Neuronal stem cell (in vitro differentiated cells): ENCODE results near the gene ITFG1.

Experiments used
- DNase-seq: peaks from one replicate; pipeline ENCODE4 v3.0.0-alpha.2; 2013; ENCODE audit warnings: low spot score
- H2AFZ ChIP-seq: one replicate; pipeline ENCODE4 v1.6.1; 2013; ENCODE audit warnings: mild to moderate bottlenecking, low read length, inconsistent platforms
- H2AK5ac ChIP-seq: 2 replicates; pipeline ENCODE4 v1.6.1; 2013; ENCODE audit warnings: low read depth, mild to moderate bottlenecking, inconsistent platforms, low read length, moderate library complexity, mixed read lengths
- H2BK120ac ChIP-seq: 2 replicates; pipeline ENCODE4 v1.6.1; 2013; ENCODE audit warnings: low read depth, mild to moderate bottlenecking, inconsistent platforms, low read length, moderate library complexity, mixed read lengths
- H2BK12ac ChIP-seq: one replicate; pipeline ENCODE4 v1.6.1; 2013; ENCODE audit warnings: low read length, inconsistent platforms
- H2BK15ac ChIP-seq: 2 replicates; pipeline ENCODE4 v1.6.1; 2013; ENCODE audit warnings: mild to moderate bottlenecking, low read length, inconsistent platforms, mixed read lengths
- H2BK5ac ChIP-seq: one replicate; pipeline ENCODE4 v1.6.1; 2013; ENCODE audit warnings: inconsistent platforms, mild to moderate bottlenecking, low read length, moderate library complexity
- H3K14ac ChIP-seq: one replicate; pipeline ENCODE4 v1.6.1; 2013; ENCODE audit warnings: low read length, inconsistent platforms
- H3K18ac ChIP-seq: 2 replicates; pipeline ENCODE4 v1.6.1; 2013; ENCODE audit warnings: low read length, inconsistent platforms
- H3K23ac ChIP-seq: 2 replicates; pipeline ENCODE4 v1.6.1; 2013; ENCODE audit warnings: low read depth, mild to moderate bottlenecking, mixed read lengths, low read length, inconsistent platforms; ENCODE audit not compliant: poor library complexity
- H3K27ac ChIP-seq: replicated peaks from 3 replicates; pipeline ENCODE4 v1.5.1; 2013; ENCODE audit warnings: low read length, inconsistent platforms
- H3K27me3 ChIP-seq, 3 experiments: 2 replicates each; pipeline ENCODE4 v1.6.1; 2013; ENCODE audit warnings: low read length in 3 of 3, mild to moderate bottlenecking in 2 of 3, inconsistent platforms in 1 of 3, low read depth in 1 of 3, mixed read lengths in 1 of 3, moderate library complexity in 1 of 3; ENCODE audit not compliant: control insufficient read depth in 3 of 3, insufficient read depth in 3 of 3
- H3K36me3 ChIP-seq, 2 donors: replicated peaks in 1 of 2; 2 replicates each; pipeline ENCODE4 v1.6.1; 2013; ENCODE audit warnings: low read length in 2 of 2; ENCODE audit not compliant: control insufficient read depth in 2 of 2, insufficient read depth in 2 of 2
- H3K4ac ChIP-seq: 2 replicates; pipeline ENCODE4 v1.6.1; 2013; ENCODE audit warnings: inconsistent platforms, mild to moderate bottlenecking, low read length, moderate library complexity
- H3K4me1 ChIP-seq, 2 donors: 1 replicate in 1 of 2; 2 replicates in 1 of 2; pipeline ENCODE4 v1.6.1; 2013; ENCODE audit warnings: low read length in 2 of 2, low read depth in 1 of 2; ENCODE audit not compliant: control insufficient read depth in 2 of 2, insufficient read depth in 1 of 2
- H3K4me2 ChIP-seq: one replicate; pipeline ENCODE4 v1.6.1; 2013; ENCODE audit warnings: mild to moderate bottlenecking, low read length, inconsistent platforms; ENCODE audit not compliant: insufficient read depth, poor library complexity, severe bottlenecking
- H3K4me3 ChIP-seq, 2 donors: 2 replicates each; pipeline ENCODE4 v1.5.1; 2013; ENCODE audit warnings: low read length in 2 of 2, mild to moderate bottlenecking in 2 of 2, inconsistent platforms in 1 of 2, moderate library complexity in 1 of 2
- H3K79me1 ChIP-seq: one replicate; pipeline ENCODE4 v1.6.1; 2013; ENCODE audit warnings: low read depth, mild to moderate bottlenecking, inconsistent platforms, low read length, moderate library complexity
- H3K9ac ChIP-seq: one replicate; pipeline ENCODE4 v1.6.1; 2013; ENCODE audit warnings: mild to moderate bottlenecking, low read depth, low read length, inconsistent platforms; ENCODE audit not compliant: poor library complexity
- H3K9me3 ChIP-seq, 2 donors: replicated peaks in 1 of 2; 2 replicates each; pipeline versions ENCODE3 to v1.6.1; 2013; ENCODE audit warnings: low read length in 2 of 2, mild to moderate bottlenecking in 2 of 2, inconsistent platforms in 1 of 2, low read depth in 1 of 2, mixed read lengths in 1 of 2, moderate library complexity in 1 of 2; ENCODE audit not compliant: control insufficient read depth in 2 of 2, insufficient read depth in 1 of 2
- H4K8ac ChIP-seq: one replicate; pipeline ENCODE4 v1.6.1; 2013; ENCODE audit warnings: low read depth, mild to moderate bottlenecking, inconsistent platforms, low read length, moderate library complexity
- H4K91ac ChIP-seq: one replicate; pipeline ENCODE4 v1.6.1; 2013; ENCODE audit warnings: low read length, low read depth, mild to moderate bottlenecking, inconsistent platforms; ENCODE audit not compliant: poor library complexity
- WGBS, 2 donors: extraction: QIAGEN DNeasy Blood & Tissue Kit; methylation state at CpG; one replicate each; pipeline ENCODE4 v1.1.7; 2013; ENCODE audit warnings: missing lambda C conversion rate in 2 of 2, mixed read lengths in 1 of 2; ENCODE audit not compliant: insufficient read length in 2 of 2, insufficient replicate concordance in 1 of 2; ENCODE audit errors: extremely low coverage in 2 of 2; 5-methylcytosine and 5-hydroxymethylcytosine counted together

Gene ITFG1

GRCh38 chr16:47304563-47304962 lies 156.3 kb downstream of the ITFG1 start:
- no peak overlapping the region for H3K4me3 ChIP-seq

GRCh38 chr16:47299587-47299986 lies 161.3 kb downstream of the ITFG1 start:
- Histone ChIP-seq H2BK15ac (no peak overlapping the region), H3K9me3 (no peaks in the 10 kb centered on the region), H3K4ac (no peak overlapping the region), H2BK12ac (no peak overlapping the region), H2AK5ac (no peak overlapping the region), H4K91ac (no peak overlapping the region), H2BK120ac (no peak overlapping the region), H3K27me3 (no peaks in the 10 kb centered on the region), H3K23ac (no peak overlapping the region), H3K9ac (no peak overlapping the region), H2BK5ac (no peak overlapping the region), H3K79me1 (no peaks in the 10 kb centered on the region), H3K4me2 (no peak overlapping the region), H3K4me1 (no peaks in the 10 kb centered on the region), H3K14ac (no peak overlapping the region), H3K27ac (no peak overlapping the region), H3K36me3 (peaks cover 0 to 8% of the 10 kb centered on the region in 2 donors), H4K8ac (no peak overlapping the region), H3K4me3 (no peak overlapping the region), H3K18ac (no peak overlapping the region), H2AFZ (no peak overlapping the region)
- DNase-seq, result no peak
- no CpG with 5 or more reads among the region's 6 CpGs for WGBS, 2 donors

More at GRCh38 chr16:47304563-47304962, 156.3 kb downstream of the ITFG1 start:
- WGBS, 2 donors, result no CpG with 5 or more reads among the region's 1 CpG
- Histone ChIP-seq H3K4ac (no peak overlapping the region), H3K79me1 (no peaks in the 10 kb centered on the region), H3K36me3 (no peaks in the 10 kb centered on the region), H3K9me3 (no peaks in the 10 kb centered on the region), H3K23ac (no peak overlapping the region), H2AK5ac (no peak overlapping the region), H3K18ac (no peak overlapping the region), H4K91ac (no peak overlapping the region), H3K4me1 (no peaks in the 10 kb centered on the region), H3K4me2 (no peak overlapping the region), H2BK15ac (no peak overlapping the region), H2BK120ac (no peak overlapping the region), H3K27me3 (no peaks in the 10 kb centered on the region), H2AFZ (no peak overlapping the region), H2BK5ac (no peak overlapping the region), H2BK12ac (no peak overlapping the region), H4K8ac (no peak overlapping the region), H3K27ac (no peak overlapping the region), H3K14ac (no peak overlapping the region), H3K9ac (no peak overlapping the region)
- DNase-seq, result no peak

- Histone ChIP-seq H4K8ac (no peak overlapping the region), H3K14ac (no peak overlapping the region), H3K36me3 (peaks cover 0 to 5% of the 10 kb centered on the region in 2 donors), H4K91ac (no peak overlapping the region), H2BK120ac (no peak overlapping the region), H3K4me1 (no peaks in the 10 kb centered on the region), H3K4ac (no peak overlapping the region), H3K4me2 (no peak overlapping the region), H3K9me3 (peaks cover 0 to 18% of the 10 kb centered on the region in 2 donors), H2AK5ac (no peak overlapping the region), H3K23ac (no peak overlapping the region), H3K79me1 (no peaks in the 10 kb centered on the region), H3K27ac (no peak overlapping the region), H2AFZ (no peak overlapping the region), H2BK5ac (no peak overlapping the region), H3K27me3 (no peaks in the 10 kb centered on the region), H3K18ac (no peak overlapping the region), H2BK12ac (no peak overlapping the region), H3K4me3 (no peak overlapping the region), H3K9ac (no peak overlapping the region), H2BK15ac (no peak overlapping the region)
- DNase-seq, result no peak
- no CpG with 5 or more reads among the region's 5 CpGs for WGBS, 2 donors
Measured at GRCh38 chr16:47284999-47285398, 175.9 kb downstream of the ITFG1 start.

- no CpG with 5 or more reads among the region's 5 CpGs for WGBS, 2 donors
- no peak overlapping the region for H3K9ac ChIP-seq
- H3K36me3 ChIP-seq, result no peaks in the 10 kb centered on the region
Measured at GRCh38 chr16:47278306-47278970, 182.4 kb downstream of the ITFG1 start.

More at GRCh38 chr16:47278306-47278970, 182.4 kb downstream of the ITFG1 start:
- no peaks in the 10 kb centered on the region for H3K4me1 ChIP-seq
- no peak overlapping the region for H2AK5ac ChIP-seq
- no peak overlapping the region for H3K23ac ChIP-seq
- H4K91ac ChIP-seq, result no peak overlapping the region
- no peak overlapping the region for H4K8ac ChIP-seq
- no peak overlapping the region for H3K4me2 ChIP-seq
- no peaks in the 10 kb centered on the region for H3K27me3 ChIP-seq
- no peak overlapping the region for H2BK5ac ChIP-seq
- peaks cover 0 to 12% of the 10 kb centered on the region in 2 donors for H3K9me3 ChIP-seq
- no peak overlapping the region for H3K14ac ChIP-seq
- no peak overlapping the region for H3K18ac ChIP-seq
- H2BK120ac ChIP-seq, result no peak overlapping the region
- H3K4ac ChIP-seq, result no peak overlapping the region
- H2AFZ ChIP-seq, result no peak overlapping the region
- no peak overlapping the region for H2BK12ac ChIP-seq
- no peak overlapping the region for H3K4me3 ChIP-seq
- DNase-seq, result no peak
- no peak overlapping the region for H2BK15ac ChIP-seq
- no peak overlapping the region for H3K27ac ChIP-seq
- no peaks in the 10 kb centered on the region for H3K79me1 ChIP-seq
